ENCODE measurements around the gene ARMC3. TPM values are rescaled to one million over a fixed set of nuclear protein-coding genes. Genes with fewer than 3 reads are reported as not detected.

The ARMC3 gene, protein sequence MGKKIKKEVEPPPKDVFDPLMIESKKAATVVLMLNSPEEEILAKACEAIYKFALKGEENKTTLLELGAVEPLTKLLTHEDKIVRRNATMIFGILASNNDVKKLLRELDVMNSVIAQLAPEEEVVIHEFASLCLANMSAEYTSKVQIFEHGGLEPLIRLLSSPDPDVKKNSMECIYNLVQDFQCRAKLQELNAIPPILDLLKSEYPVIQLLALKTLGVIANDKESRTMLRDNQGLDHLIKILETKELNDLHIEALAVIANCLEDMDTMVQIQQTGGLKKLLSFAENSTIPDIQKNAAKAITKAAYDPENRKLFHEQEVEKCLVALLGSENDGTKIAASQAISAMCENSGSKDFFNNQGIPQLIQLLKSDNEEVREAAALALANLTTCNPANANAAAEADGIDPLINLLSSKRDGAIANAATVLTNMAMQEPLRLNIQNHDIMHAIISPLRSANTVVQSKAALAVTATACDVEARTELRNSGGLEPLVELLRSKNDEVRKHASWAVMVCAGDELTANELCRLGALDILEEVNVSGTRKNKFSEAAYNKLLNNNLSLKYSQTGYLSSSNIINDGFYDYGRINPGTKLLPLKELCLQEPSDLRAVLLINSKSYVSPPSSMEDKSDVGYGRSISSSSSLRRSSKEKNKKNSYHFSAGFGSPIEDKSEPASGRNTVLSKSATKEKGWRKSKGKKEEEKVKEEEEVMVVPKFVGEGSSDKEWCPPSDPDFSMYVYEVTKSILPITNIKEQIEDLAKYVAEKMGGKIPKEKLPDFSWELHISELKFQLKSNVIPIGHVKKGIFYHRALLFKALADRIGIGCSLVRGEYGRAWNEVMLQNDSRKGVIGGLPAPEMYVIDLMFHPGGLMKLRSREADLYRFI
- polyA plus RNA-seq (2012; ENCODE audit: insufficient read depth, insufficient read length, low read depth) = not detected

DNA sequence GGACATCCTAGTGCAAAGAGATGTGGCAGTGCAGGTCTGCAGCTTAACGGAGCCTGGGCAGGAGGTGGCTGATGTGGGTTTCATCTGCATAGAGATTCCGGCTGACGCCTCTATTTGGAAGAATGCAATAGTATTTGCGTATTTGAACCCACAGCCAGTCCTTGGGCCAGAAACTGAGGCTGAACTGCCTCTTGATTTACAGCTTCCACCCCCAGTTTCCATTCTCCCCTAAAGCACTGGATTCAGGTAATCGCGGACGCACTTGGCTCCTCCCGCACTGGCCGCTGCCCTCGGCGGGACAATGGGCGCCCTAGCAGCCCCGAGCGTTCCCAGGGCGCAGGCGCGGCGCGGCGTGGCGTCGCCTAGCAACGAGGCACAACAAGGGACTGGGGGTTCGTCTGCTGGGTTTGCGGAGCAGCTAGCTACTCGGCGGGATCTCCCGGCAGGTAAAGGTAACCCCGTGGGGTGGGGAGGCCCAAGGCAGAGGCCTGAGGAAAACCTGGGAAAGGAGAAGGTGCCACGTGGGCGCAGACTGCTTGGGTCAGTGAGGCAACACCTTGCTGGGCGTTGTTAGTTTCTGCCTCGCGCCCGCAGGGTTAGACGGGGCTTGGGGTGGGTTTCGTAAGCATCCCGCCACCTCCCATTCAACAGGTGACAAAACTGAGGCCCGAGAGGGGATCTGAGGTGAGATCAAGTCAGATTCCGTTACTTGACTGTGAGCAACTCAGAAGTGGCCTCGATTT is at the start of gene ARMC3:
ARMC3 (plus strand) TSS at position 393 of the 743 bp plus-strand sequence. CDS start 3,944 bp downstream, outside the sequence.
- Histone ChIP-seq H3K9me3 (no peaks in the 10 kb centered on the region), H3K27me3 (no peaks in the 10 kb centered on the region), H3K4me3 (ENCODE audit: low read depth, low read length) (peak within 1 kb of the TSS; percentile 59), H3K4me1 (no peaks in the 10 kb centered on the region), H3K36me3 (no peaks in the 10 kb centered on the region)
- DNase-seq = peak; percentile 71
- TF ChIP-seq, protein P1, sequence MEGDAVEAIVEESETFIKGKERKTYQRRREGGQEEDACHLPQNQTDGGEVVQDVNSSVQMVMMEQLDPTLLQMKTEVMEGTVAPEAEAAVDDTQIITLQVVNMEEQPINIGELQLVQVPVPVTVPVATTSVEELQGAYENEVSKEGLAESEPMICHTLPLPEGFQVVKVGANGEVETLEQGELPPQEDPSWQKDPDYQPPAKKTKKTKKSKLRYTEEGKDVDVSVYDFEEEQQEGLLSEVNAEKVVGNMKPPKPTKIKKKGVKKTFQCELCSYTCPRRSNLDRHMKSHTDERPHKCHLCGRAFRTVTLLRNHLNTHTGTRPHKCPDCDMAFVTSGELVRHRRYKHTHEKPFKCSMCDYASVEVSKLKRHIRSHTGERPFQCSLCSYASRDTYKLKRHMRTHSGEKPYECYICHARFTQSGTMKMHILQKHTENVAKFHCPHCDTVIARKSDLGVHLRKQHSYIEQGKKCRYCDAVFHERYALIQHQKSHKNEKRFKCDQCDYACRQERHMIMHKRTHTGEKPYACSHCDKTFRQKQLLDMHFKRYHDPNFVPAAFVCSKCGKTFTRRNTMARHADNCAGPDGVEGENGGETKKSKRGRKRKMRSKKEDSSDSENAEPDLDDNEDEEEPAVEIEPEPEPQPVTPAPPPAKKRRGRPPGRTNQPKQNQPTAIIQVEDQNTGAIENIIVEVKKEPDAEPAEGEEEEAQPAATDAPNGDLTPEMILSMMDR (IDR thresholded peaks at IDR 0.05; ENCODE audit: low read depth, low read length) = no peak

DNA sequence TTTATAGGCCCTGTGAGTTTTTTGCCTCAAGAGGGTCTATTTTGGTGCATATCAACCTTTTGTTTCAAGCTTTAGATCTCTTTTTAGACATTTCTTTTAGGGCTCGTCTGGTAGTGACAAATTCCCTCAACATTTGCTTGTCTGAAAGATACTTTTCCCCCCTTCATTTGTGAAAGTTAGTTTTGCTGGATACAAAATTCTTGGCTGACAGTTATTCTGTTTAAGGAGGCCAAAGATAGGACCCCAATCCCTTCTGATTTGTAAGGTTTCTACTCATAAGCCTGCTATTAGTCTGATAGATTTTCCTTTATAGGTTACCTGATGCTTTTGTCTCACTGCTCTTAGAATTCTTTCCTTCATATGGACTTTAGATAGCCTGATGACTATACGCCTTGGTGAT is 36.1 kb upstream of the ARMC3 start:
- H3K4me1 ChIP-seq = no peaks in the 10 kb centered on the region; the same call in 1 of the 2 replicates
- TF ChIP-seq, protein P1 (IDR thresholded peaks at IDR 0.05; ENCODE audit: low read depth, low read length) = no peak
- no peaks in the 10 kb centered on the region for H3K27me3 ChIP-seq
- no peak overlapping the region for H3K4me3 ChIP-seq (ENCODE audit: low read depth, low read length)
- H3K36me3 ChIP-seq = no peaks in the 10 kb centered on the region
- no peaks in the 10 kb centered on the region for H3K9me3 ChIP-seq
- no peak for DNase-seq

DNA sequence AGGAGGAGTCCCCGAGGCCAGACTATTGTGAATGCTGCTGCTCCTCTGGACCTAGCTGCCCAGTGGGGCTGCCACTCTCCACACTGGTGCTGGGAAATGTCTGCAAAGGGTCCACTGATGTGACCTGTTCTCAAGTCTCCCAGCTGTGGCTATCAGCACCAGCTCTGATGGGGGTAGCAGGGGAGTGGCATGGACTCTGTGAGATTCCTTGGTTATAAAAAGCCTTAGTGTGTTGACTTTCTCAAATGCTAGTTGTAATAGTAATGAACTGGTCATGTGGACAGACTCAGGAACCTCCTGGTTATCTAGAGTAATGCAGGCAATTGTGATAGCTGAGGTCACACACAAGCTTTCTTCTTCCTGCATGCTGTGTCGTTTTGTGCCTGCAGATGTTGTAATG is 34.1 kb upstream of the ARMC3 start:
- TF ChIP-seq, protein P1 (IDR thresholded peaks at IDR 0.05; ENCODE audit: low read depth, low read length) = no peak
- no peaks in the 10 kb centered on the region for H3K36me3 ChIP-seq
- no peaks in the 10 kb centered on the region for H3K9me3 ChIP-seq
- no peak overlapping the region for H3K4me3 ChIP-seq (ENCODE audit: low read depth, low read length)
- no peak for DNase-seq
- no peaks in the 10 kb centered on the region for H3K27me3 ChIP-seq
- no peaks in the 10 kb centered on the region; the same call in 1 of the 2 replicates for H3K4me1 ChIP-seq

DNA sequence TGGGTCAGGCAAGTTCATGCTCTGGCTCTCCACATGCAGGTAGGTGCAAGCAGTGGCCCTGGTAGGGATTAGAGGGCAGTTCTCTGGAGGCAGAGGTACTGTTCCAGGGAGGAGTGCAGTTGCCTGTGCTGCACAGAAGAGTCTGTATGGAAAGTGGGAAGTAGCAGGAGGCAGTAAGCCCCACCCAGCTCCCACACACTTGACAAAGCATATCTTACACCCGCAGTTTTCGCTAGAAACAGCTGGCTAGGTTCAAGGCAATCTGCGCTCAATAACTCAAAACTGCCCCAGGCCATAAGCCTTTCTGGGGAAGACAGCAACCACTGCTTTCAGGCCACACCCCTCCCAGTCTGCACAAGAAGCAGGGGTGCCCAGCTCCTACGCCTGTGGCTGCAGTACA is 33.1 kb upstream of the ARMC3 start:
- H3K9me3 ChIP-seq = no peaks in the 10 kb centered on the region
- H3K4me3 ChIP-seq (ENCODE audit: low read depth, low read length) = no peak overlapping the region
- TF ChIP-seq, protein P1 (IDR thresholded peaks at IDR 0.05; ENCODE audit: low read depth, low read length) = no peak
- H3K36me3 ChIP-seq = no peaks in the 10 kb centered on the region
- no peaks in the 10 kb centered on the region; the same call in 1 of the 2 replicates for H3K4me1 ChIP-seq
- DNase-seq = peak; percentile 73
- H3K27me3 ChIP-seq = no peaks in the 10 kb centered on the region

DNA sequence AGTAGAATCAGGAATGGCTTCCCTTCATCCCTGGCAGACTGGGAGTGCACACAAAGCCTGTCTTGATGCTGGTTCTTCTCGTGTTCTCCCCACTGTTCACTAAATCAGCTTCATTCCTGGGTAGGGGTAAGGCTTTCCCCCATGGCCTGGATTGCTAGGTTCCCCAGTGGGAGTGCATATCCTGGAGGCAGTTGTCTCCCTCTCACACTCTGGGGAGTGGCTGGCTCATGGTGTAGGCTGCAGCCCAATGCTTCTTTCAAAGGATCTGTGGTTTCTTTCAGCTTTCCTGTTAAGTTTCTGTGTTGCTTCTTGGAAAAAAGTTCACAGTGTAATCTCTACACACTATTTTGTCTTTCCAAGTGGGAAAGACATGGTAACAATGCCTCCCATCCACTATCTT is 32.6 kb upstream of the ARMC3 start:
- no peak overlapping the region for H3K4me3 ChIP-seq (ENCODE audit: low read depth, low read length)
- TF ChIP-seq, protein P1 (IDR thresholded peaks at IDR 0.05; ENCODE audit: low read depth, low read length) = no peak
- no peaks in the 10 kb centered on the region for H3K27me3 ChIP-seq
- no peaks in the 10 kb centered on the region for H3K9me3 ChIP-seq
- no peaks in the 10 kb centered on the region; the same call in 1 of the 2 replicates for H3K4me1 ChIP-seq
- DNase-seq = no peak
- no peaks in the 10 kb centered on the region for H3K36me3 ChIP-seq

Measured in BE2C (cell line).